ENCODE measurements around the gene RPS23.
"Not testable (repeated sequence)": the region's sequence is repeated elsewhere in the genome, so short reads cannot be mapped to it uniquely, and the experiment has no call there.

RPS23 gene

GRCh38 chr5:82287625-82288024, 9.5 kb upstream of the RPS23 start:
- no peak for DNase-seq

DNA sequence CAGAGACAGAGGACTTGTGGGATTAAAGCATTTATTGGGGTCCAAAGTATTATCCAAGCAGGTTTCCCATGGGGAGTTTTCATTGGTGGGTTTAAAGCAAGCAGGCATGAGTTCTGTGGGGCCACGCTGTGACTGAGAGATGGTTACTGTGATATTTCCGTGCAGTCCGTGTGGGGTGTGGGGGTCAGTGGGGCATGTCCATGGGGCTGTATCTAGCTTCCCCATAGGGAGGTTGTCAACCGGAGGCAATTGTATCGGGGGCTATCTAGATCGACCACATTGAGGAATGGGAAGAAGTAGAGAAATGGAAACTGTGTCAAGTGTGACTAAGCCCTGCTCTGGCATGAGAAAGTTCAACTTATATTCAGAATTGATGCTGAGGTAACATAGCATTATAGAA, 7.1 kb upstream of the RPS23 start:
- no peak for DNase-seq

DNA sequence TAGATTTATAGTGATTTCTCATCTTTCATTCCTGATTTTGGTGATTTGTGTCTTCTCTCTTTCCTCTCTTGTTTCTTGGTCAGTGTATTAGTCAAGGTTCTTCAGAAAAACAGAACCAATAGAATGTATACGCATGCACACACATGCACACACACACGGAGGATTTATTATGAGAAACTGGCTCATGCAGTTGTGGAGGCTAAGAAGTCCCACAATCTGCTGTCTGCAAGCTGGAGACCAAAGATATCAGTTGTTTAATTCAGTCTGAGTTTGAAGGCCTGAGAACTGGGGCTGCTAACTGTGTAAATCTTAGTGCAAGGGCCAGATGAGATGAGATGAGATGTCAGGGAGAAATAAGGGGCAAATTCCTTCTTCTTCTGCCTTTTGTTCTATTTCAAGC, 5.7 kb upstream of the RPS23 start:
- no peak for DNase-seq

DNA sequence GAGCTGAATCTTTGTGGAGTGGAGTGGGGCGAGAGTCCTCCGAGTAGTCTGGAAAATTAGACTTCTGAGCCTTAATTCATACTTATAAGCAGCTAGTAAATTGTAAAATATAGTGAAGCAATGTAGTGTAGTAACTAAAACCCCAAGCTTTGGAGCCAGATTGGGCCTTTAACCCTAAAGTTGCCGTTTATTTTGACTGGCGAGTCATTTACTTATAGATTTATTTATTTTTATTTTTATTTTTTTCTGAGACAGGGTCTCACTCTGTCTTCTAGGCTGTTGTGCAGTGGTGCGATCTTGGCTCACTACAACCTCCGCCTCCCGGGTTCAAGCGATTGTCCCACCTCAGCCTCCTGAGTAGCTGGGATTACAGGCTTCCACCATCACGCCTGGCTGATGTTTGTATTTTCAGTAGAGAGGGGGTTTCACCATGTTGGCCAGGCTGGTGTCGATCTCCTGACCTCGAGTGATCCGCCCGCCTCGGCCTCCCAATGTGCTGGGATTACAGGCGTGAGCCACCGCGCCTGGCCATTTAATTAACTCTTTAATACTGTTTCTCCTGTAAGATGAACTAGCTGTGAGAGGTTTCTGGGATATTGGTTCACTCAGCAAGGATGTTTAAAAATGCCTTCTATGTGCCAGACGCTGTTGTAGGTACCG, 687 bp upstream of the RPS23 start:
- DNase-seq, result no peak

GRCh38 chr5:82277613-82277986, 554 bp downstream of the RPS23 start:
- no peak for DNase-seq

DNA sequence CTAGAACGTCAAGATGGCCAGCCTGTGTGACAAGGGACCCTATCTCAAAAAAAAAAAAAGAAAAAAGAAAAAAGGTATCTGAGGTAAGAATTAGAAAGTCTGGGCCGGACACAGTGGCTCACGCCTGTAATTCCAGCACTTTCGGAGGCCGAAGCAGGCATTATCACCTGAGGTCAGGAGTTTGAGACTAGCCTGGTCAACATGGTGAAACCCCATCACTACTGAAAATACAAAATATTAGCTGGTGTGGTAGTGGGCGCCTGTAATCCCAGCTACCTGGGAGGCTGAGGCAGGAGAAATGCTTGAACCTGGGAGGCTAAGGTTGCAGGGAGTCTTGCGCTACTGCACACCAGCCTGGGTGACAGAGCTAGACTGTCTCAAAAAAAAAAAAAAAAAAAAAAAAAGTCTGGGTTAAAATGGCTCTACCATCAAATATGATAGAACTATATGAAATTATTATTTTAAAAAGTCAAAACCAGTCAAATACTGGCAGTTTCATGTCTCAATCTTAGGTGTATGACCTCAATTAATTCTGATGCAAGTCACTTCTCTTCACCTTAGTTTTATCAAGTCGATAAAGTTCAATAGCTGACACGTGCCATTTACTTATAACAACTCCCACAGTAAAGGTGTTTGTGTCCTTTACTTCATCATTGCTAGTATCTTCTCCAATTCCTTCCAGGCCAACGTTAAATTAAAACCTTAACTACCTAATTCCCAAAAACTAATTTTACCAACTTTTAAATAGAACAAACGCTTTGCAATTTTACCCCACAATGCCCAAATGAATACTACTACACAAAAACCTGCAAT, 1.1 kb downstream of the RPS23 start:
- no peak for DNase-seq

- DNase-seq, result no peak
These were observed 2.9 kb downstream of the RPS23 start for GRCh38 chr5:82275216-82275664.

DNA sequence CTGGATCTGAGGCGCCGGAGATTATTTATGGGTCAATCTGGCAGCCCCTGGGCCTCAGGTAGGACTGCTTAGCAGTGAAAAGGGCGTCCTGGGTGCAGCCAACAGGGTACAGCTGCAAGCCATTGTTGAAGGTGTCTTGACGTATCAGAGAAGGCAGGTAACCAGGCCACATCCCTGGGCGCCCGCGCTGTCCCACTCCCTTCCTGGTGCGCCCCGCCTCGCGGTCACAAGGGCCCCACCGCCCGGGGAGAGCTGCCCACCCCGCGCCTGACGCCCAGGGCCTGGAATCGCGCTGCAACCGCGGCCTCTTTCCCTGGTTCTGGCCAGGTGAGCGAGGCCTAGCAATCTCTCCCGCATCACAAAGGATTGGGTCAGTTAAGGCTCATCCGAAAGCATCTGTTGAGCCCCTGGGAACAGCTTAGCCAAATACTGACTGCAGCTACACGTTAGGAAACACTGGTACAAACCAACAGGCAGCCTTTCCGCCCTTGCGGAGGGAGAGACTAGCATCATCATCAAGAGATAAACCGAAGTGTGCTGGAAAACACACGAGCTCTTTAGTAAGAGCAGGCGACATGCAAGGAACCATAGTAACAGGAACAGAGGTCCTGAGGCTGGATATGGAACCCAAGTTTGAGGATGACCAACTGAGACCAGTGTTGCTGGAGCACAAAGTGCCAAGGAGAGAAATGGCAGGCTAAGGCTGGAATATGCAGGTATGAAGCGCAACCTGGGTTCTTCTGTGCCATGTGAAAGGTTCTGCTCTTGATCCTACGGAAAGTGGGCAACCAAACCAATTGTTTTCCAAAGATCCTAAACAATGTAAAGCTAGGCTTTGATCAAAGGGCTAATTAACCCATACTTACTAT, 3.6 kb downstream of the RPS23 start:
- no peak for DNase-seq

DNA sequence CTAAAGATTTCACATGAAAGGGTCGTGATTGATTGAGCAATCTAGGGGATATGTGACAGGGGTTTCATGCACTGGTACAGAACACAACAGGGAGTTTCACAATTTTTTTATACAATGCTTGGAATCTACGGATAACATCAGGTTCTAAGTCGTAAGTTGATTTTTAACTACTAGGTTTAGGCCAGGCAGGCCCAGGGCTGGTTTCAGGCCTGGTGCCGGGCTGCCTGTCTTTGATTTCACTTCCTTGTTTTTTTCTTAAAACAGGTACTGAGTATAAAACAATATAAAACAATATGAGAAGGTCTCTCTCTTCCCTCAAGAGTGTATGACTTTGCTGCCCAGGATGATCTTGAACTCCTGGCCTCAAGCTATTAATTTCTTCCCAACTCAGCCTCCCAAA, 4.7 kb downstream of the RPS23 start:
- DNase-seq, result not testable (repeated sequence)

- not testable (repeated sequence) for DNase-seq
These were observed 5.4 kb downstream of the RPS23 start for GRCh38 chr5:82272571-82273356.

GRCh38 chr5:82269363-82269762, 8.8 kb downstream of the RPS23 start:
- not testable (repeated sequence) for DNase-seq

DNA sequence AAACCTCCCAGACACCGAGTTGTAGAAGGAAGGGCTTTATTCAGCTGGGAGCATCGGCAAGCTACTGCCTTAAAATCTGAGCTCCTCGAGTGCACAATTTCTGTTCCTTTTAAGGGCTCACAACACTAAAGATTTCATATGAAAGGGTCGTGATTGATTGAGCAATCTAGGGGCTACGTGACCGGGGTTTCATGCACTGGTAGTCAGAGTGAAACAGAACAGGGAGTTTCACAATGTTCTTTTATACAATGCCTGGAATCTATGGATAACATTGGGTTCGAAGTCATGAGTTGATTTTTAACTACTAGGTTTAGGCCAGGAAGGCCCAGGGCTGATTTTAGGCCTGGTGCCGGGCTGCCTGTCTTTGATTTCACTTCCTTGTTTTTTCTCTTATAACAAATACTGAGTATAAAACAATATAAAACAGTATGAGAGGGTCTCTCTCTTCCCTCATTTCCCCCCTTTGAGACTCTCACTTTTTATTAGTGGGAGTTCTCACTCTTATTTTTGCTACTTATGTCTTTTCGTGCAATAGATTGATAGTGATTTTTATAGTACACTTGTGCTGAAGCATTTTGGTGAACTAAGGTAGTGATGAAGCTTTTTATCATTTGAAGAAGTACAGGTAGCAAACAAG, 10.7 kb downstream of the RPS23 start:
- DNase-seq, result not testable (repeated sequence)

DNA sequence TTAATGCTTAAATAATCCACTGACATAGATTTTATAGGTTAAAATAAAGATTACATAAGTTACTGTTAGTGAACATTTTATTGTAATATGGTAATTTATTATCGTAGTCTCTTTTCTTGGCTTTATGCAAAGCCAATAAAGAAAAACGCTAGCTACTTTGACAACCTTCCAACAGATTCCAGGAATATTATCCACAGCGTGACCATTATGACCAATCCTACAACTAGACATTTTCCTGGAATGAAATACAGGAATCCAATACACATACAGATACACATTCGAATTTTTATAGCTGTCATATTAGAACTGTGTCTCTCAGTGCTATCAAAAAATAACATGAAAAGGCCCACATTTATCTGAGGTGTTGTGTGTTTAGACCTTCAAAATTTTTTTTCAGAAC, 13.1 kb downstream of the RPS23 start:
- DNase-seq, result peak; percentile 79

- peak; percentile 23 for DNase-seq
These were observed 18.9 kb downstream of the RPS23 start for GRCh38 chr5:82259172-82259800.

GRCh38 chr5:82257729-82258128, 20.4 kb downstream of the RPS23 start:
- no peak for DNase-seq

GRCh38 chr5:82257247-82257646, 20.9 kb downstream of the RPS23 start:
- DNase-seq, result no peak

GRCh38 chr5:82255844-82256243, 22.3 kb downstream of the RPS23 start:
- no peak for DNase-seq

GRCh38 chr5:82252744-82253143, 25.4 kb downstream of the RPS23 start:
- no peak for DNase-seq

DNA sequence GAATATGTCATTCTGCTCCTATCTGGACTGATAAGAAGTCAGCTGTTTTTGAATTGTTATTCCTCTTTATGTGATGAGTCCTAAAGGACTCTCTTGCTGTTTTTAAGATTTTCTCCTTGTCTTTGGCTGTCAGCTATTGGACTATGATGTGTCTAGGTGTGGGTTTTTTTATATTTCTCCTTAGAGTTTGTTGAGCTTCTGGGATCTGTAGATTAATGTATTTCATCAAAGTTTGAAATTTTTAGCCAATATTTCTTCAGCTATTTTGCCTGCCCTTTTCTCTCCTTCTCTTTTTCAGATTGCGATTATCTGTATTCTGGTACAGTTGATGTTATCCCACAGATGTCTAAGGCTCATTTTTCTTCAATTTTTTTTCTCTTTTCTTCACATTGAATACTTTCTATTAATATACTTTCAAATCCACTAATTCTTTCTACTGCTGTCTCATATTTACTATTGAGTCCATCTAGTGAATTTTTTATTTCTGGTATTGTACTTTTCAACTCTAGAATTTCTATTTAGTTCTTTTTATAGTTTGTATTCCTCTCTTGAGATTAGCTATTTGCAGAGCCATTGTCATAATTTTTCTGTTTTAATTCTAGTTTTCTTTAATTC, 31.1 kb downstream of the RPS23 start:
- no peak for DNase-seq

- DNase-seq, result no peak
These were observed 33.1 kb downstream of the RPS23 start for GRCh38 chr5:82244854-82245635.

Data from fibroblast of upper back skin (primary cell).